Endothelial cell (in vitro differentiated cells): ENCODE results near the gene FBXL5. TPM values are rescaled to one million over a fixed set of nuclear protein-coding genes. Genes with fewer than 3 reads are reported as not detected.

Experiments used
- DNase-seq: peaks from one replicate; pipeline ENCODE4 v3.0.0; 2021; ENCODE audit warnings: low spot score
- H3K27ac Mint-ChIP-seq: one replicate; pipeline ENCODE4 v1.8.0; 2021; ENCODE audit warnings: mixed read lengths, inconsistent platforms; ENCODE audit not compliant: unreplicated experiment
- H3K27me3 Mint-ChIP-seq: one replicate; pipeline ENCODE4 v1.8.0; 2021; ENCODE audit warnings: mild to moderate bottlenecking, moderate library complexity, mixed read lengths, inconsistent platforms; ENCODE audit not compliant: unreplicated experiment
- H3K36me3 Mint-ChIP-seq: one replicate; pipeline ENCODE4 v1.8.0; 2021; ENCODE audit warnings: mild to moderate bottlenecking, low read depth, mixed read lengths, inconsistent platforms; ENCODE audit not compliant: unreplicated experiment
- H3K4me1 Mint-ChIP-seq: one replicate; pipeline ENCODE4 v1.8.0; 2021; ENCODE audit warnings: mild to moderate bottlenecking, mixed read lengths, inconsistent platforms; ENCODE audit not compliant: unreplicated experiment
- H3K4me3 Mint-ChIP-seq: one replicate; pipeline ENCODE4 v1.8.0; 2021; ENCODE audit warnings: mild to moderate bottlenecking, mixed read lengths, inconsistent platforms; ENCODE audit not compliant: unreplicated experiment
- H3K9me3 Mint-ChIP-seq: one replicate; pipeline ENCODE4 v1.8.0; 2021; ENCODE audit warnings: mixed read lengths, inconsistent platforms; ENCODE audit not compliant: unreplicated experiment
- CTCF ChIP-seq: fragments of 200-600 bp; sonication (generic); IDR thresholded peaks from one replicate; pipeline ENCODE4 v1.5.0; 2021; ENCODE audit warnings: antibody characterized with exemption; ENCODE audit not compliant: unreplicated experiment
- total RNA-seq: library from RNA; stranded (reverse); fragmentation: NEBNext Ultra II Directional; extraction: Animal tissue kit (Norgen Biotek cat#: 25700); gene quantifications from one replicate; pipeline ENCODE4 v1.2.1, GENCODE V29; 2021; ENCODE audit not compliant: unreplicated experiment

FBXL5 gene
- total RNA-seq, 1 donor from 2014 or later, result 60.6 TPM

GRCh38 chr4:15577508-15577907 lies 77.6 kb downstream of the FBXL5 start:
- no peaks in the 10 kb centered on the region for H3K27me3 Mint-ChIP-seq
- H3K27ac Mint-ChIP-seq, result no peak overlapping the region
- TF ChIP-seq CTCF, result no peak
- no peaks in the 10 kb centered on the region for H3K4me1 Mint-ChIP-seq
- H3K36me3 Mint-ChIP-seq, result peaks cover 5% of the 10 kb centered on the region
- no peak overlapping the region for H3K4me3 Mint-ChIP-seq
- no peak for DNase-seq
- no peaks in the 10 kb centered on the region for H3K9me3 Mint-ChIP-seq

- Mint-ChIP-seq H3K4me1 (no peaks in the 10 kb centered on the region), H3K27ac (no peak overlapping the region), H3K4me3 (no peak overlapping the region), H3K36me3 (peaks cover 5% of the 10 kb centered on the region), H3K27me3 (no peaks in the 10 kb centered on the region), H3K9me3 (no peaks in the 10 kb centered on the region)
- no peak for DNase-seq
- TF ChIP-seq CTCF, result no peak
Observed at GRCh38 chr4:15575966-15576365, 79.2 kb downstream of the FBXL5 start.

- no peak for DNase-seq
- Mint-ChIP-seq H3K4me1 (no peaks in the 10 kb centered on the region), H3K9me3 (no peaks in the 10 kb centered on the region), H3K36me3 (peaks cover 35% of the 10 kb centered on the region), H3K27ac (no peak overlapping the region), H3K27me3 (peaks cover 3% of the 10 kb centered on the region), H3K4me3 (no peak overlapping the region)
- TF ChIP-seq CTCF, result no peak
Observed at GRCh38 chr4:15569746-15570145, 85.4 kb downstream of the FBXL5 start.

- no peak overlapping the region for H3K4me3 Mint-ChIP-seq
- H3K9me3 Mint-ChIP-seq, result no peaks in the 10 kb centered on the region
- no peak for TF ChIP-seq CTCF
- peaks cover 3% of the 10 kb centered on the region for H3K27me3 Mint-ChIP-seq
- no peak overlapping the region for H3K27ac Mint-ChIP-seq
- H3K36me3 Mint-ChIP-seq, result peaks cover 38% of the 10 kb centered on the region
- no peak for DNase-seq
- no peaks in the 10 kb centered on the region for H3K4me1 Mint-ChIP-seq
Observed at GRCh38 chr4:15568821-15569220, 86.3 kb downstream of the FBXL5 start.

- TF ChIP-seq CTCF, result no peak
Observed at GRCh38 chr4:15563871-15564270, 91.3 kb downstream of the FBXL5 start.

More at GRCh38 chr4:15563871-15564270, 91.3 kb downstream of the FBXL5 start:
- peaks cover 34% of the 10 kb centered on the region for H3K36me3 Mint-ChIP-seq
- no peak for DNase-seq
- H3K4me3 Mint-ChIP-seq, result no peak overlapping the region
- no peak overlapping the region for H3K27ac Mint-ChIP-seq
- peaks cover 3% of the 10 kb centered on the region for H3K27me3 Mint-ChIP-seq
- H3K4me1 Mint-ChIP-seq, result peaks cover 4% of the 10 kb centered on the region
- H3K9me3 Mint-ChIP-seq, result no peaks in the 10 kb centered on the region
